ENCODE results near the gene CNPY2. TPM values are rescaled to one million over a fixed set of nuclear protein-coding genes. Genes with fewer than 3 reads are reported as not detected.

Gene CNPY2
- total and polyA plus RNA-seq, 2 of the 13 experiments (the other 11 are each of a cell fraction or from before 2014, with no cell fraction given), result 285 to 356 TPM

DNA sequence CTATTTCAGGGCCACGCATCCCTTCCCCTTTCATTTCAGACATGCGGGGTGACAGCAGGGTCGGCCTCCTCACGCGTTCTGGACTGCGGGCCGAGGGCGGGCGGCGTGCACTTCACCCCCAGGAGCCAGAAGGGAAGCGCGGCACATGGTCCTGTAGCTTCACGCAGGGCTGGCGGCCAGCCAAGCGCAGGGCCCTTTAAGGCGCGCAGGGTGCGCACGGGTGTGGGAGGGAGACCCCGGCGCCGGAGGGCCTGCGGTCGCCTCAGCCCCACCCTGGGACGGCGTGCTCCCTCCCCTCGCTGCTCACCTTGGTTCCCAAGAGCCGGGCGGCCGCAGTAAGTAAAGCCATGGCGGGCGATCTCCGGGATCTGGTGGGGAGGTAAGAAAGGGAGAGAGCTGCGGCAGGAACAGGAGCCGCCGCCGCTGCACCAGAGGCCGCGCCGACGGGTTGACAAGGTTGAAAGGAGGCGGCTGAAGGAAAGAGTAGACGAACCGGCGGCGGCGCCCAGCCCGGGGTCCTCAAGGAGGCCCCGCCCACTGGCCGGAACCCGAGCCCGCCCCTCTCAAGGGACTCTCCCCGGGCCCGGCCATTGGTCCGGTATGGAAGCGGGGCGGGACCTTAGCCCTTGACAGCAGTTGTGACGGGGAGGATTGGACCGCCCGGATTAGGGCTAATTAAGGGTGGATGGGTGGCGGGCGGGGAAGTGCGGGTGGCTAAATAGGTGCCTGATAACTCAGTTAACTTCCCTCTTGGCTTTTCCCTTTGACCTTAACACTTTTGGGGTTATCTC, 15.7 kb downstream of the CNPY2 start, which contains the start of gene CS (continued):
- TF ChIP-seq, protein P1, sequence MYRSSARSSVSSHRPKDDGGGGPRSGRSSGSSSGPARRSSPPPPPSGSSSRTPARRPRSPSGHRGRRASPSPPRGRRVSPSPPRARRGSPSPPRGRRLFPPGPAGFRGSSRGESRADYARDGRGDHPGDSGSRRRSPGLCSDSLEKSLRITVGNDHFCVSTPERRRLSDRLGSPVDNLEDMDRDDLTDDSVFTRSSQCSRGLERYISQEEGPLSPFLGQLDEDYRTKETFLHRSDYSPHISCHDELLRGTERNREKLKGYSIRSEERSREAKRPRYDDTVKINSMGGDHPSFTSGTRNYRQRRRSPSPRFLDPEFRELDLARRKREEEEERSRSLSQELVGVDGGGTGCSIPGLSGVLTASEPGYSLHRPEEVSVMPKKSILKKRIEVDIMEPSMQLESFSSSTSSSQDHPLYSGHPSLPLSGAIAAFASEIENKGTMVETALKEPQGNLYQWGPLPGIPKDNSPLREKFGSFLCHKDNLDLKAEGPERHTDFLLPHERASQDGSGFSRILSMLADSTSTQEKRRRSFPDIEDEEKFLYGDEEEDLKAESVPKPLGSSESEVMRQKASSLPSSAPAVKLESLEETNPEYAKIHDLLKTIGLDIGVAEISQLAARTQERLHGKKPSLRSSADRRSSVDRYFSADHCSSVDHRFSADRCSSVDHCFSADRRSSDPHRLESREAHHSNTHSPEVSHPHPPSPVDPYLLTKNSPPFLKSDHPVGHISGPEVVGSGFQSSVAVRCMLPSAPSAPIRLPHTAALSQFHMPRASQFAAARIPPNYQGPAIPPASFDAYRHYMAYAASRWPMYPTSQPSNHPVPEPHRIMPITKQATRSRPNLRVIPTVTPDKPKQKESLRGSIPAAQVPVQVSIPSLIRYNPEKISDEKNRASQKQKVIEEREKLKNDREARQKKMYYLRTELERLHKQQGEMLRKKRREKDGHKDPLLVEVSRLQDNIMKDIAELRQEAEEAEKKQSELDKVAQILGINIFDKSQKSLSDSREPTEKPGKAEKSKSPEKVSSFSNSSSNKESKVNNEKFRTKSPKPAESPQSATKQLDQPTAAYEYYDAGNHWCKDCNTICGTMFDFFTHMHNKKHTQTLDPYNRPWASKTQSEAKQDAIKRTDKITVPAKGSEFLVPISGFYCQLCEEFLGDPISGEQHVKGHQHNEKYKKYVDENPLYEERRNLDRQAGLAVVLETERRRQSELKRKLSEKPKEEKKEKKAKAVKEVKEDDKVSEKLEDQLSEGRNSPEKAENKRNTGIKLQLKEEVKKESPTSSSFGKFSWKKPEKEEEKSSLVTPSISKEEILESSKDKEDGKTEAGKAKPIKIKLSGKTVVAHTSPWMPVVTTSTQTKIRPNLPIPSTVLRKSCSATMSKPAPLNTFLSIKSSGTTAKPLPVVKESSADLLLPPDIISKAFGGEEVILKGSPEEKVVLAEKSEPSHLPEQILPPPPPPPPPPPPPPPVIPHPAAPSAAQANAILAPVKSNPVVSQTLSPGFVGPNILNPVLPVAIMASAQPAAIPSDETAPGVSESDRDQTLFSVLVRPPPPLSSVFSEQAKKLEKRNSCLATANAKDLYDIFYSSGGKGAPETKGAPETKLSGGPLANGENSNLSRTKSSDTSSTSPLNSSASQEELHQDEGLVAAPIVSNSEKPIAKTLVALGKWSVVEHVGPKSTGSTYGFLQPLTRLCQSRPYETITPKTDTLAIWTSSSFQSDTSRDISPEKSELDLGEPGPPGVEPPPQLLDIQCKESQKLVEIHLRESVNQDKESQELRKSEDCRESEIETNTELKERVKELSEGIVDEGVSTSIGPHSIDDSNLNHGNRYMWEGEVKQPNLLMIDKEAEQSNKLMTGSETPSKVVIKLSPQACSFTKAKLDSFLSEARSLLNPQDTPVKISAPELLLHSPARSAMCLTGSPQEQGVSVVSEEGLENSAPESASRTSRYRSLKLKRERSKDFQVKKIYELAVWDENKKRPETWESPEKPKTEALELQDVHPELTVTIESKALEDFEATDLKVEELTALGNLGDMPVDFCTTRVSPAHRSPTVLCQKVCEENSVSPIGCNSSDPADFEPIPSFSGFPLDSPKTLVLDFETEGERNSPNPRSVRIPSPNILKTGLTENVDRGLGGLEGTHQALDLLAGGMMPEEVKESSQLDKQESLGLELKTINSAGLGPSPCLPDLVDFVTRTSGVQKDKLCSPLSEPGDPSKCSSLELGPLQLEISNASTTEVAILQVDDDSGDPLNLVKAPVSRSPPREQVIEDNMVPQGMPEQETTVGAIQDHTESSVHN (CRISPR knock-in tag; IDR thresholded peaks at IDR 0.05), result no peak
- TF ChIP-seq ZMAT3 (CRISPR knock-in tag; conservative IDR thresholded peaks at IDR 0.05) (no peak), ZNF317 (CRISPR knock-in tag; IDR thresholded peaks at IDR 0.05) (no peak), RCOR2 (CRISPR knock-in tag; IDR thresholded peaks at IDR 0.05) (no peak), ZNF788 (CRISPR knock-in tag; IDR thresholded peaks at IDR 0.05; ENCODE audit: borderline replicate concordance) (no peak), MBD4 (IDR thresholded peaks at IDR 0.05; ENCODE audit: borderline replicate concordance, low read length) (no peak), YEATS2 (CRISPR knock-in tag; IDR thresholded peaks at IDR 0.05; ENCODE audit: borderline replicate concordance) (no peak), KMT2B (CRISPR knock-in tag; IDR thresholded peaks at IDR 0.05) (no peak; the same call in 1 of the 2 replicates), IKZF4 (CRISPR knock-in tag; IDR thresholded peaks at IDR 0.05; ENCODE audit: borderline replicate concordance, low read depth, not compliant biosample characterization) (no peak), BCL6 (CRISPR knock-in tag; IDR thresholded peaks at IDR 0.05) (no peak), KLF13 (CRISPR knock-in tag; IDR thresholded peaks at IDR 0.05) (no peak), ZSCAN30 (CRISPR knock-in tag; IDR thresholded peaks at IDR 0.05) (no peak), NFE2L2 (IDR thresholded peaks at IDR 0.05; ENCODE audit: low read length) (no peak), ZFP36 (IDR thresholded peaks at IDR 0.05; ENCODE audit: borderline replicate concordance, low read depth, low read length, partially characterized antibody) (no peak), ZNF441 (CRISPR knock-in tag; IDR thresholded peaks at IDR 0.05; ENCODE audit: borderline replicate concordance) (no peak)
- TF ChIP-seq, protein P2, sequence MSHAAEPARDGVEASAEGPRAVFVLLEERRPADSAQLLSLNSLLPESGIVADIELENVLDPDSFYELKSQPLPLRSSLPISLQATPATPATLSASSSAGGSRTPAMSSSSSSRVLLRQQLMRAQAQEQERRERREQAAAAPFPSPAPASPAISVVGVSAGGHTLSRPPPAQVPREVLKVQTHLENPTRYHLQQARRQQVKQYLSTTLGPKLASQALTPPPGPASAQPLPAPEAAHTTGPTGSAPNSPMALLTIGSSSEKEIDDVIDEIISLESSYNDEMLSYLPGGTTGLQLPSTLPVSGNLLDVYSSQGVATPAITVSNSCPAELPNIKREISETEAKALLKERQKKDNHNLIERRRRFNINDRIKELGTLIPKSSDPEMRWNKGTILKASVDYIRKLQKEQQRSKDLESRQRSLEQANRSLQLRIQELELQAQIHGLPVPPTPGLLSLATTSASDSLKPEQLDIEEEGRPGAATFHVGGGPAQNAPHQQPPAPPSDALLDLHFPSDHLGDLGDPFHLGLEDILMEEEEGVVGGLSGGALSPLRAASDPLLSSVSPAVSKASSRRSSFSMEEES (CRISPR knock-in tag; IDR thresholded peaks at IDR 0.05), result peak; percentile 9; the same call in 1 of the 2 replicates
- TF ChIP-seq, protein P3, sequence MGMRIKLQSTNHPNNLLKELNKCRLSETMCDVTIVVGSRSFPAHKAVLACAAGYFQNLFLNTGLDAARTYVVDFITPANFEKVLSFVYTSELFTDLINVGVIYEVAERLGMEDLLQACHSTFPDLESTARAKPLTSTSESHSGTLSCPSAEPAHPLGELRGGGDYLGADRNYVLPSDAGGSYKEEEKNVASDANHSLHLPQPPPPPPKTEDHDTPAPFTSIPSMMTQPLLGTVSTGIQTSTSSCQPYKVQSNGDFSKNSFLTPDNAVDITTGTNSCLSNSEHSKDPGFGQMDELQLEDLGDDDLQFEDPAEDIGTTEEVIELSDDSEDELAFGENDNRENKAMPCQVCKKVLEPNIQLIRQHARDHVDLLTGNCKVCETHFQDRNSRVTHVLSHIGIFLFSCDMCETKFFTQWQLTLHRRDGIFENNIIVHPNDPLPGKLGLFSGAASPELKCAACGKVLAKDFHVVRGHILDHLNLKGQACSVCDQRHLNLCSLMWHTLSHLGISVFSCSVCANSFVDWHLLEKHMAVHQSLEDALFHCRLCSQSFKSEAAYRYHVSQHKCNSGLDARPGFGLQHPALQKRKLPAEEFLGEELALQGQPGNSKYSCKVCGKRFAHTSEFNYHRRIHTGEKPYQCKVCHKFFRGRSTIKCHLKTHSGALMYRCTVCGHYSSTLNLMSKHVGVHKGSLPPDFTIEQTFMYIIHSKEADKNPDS (CRISPR knock-in tag; IDR thresholded peaks at IDR 0.05), result 0 out of 2 replicates have a peak, but pooled peaks have one; percentile 15

All from HepG2 (cell line).